ENCODE measurements around the gene CYB5R2. TPM values are rescaled to one million over a fixed set of nuclear protein-coding genes. Genes with fewer than 3 reads are reported as not detected.

The CYB5R2 gene
- total and polyA plus RNA-seq, 9 donors = 11.8 to 32.0 (median 20.7) TPM

DNA sequence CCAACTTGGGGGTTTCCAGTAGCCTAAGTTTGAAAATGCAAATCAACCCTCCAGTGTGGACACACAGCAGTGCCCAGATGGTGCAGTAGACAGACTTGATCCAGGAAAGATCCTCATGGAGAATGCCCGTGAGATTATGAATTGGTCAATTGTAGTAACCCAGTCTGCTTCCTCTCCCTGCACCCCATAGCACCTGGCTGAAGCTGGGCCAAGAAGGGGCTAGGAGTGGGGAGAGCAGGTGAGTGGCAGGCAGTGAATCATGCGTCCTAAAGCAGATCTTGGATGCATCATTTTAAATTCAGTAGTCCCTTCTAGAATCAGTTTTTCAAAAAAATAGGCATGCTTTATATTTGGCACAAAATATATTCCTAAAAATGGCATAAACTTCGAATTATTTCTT is 52.2 kb downstream of the CYB5R2 start:
- 79 to 86% (median 80%) methylated on average over 3 of the region's 3 CpGs for WGBS, 3 donors
- H3K27me3 ChIP-seq = no peaks in the 10 kb centered on the region
- TF ChIP-seq POLR2A (IDR thresholded peaks at IDR 0.05) (no peak), CTCF (IDR thresholded peaks at IDR 0.05) (no peak), EP300 (IDR thresholded peaks at IDR 0.05) (no peak)
- no peaks in the 10 kb centered on the region for H3K4me1 ChIP-seq (ENCODE audit: insufficient read depth)
- no peaks in the 10 kb centered on the region for H3K36me3 ChIP-seq
- H3K9me3 ChIP-seq = no peaks in the 10 kb centered on the region
- H3K4me3 ChIP-seq = no peak overlapping the region
- no peak for DNase-seq
- H3K27ac ChIP-seq = no peak overlapping the region
- intact Hi-C loops (cut with DNase I) = no loop called here

DNA sequence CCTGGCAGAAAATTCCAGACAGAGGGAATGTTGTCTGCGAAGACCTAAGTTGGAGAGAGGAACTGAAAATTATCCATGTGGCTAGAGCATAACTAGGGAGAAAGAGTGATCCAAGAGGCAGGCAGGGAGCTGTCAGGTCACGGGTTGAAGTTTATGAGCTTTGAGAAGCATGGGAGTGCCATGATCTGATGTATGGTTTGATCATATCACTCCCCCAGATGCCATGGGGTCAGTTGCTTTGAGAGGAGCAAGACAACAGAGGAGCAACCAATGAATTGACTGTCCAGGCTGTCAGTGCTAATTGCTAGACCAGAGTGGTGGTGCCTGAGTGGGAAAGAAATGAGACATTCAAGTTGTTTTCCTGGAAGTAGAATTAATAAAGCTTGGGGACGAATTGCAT is 54.0 kb downstream of the CYB5R2 start:
- Histone ChIP-seq H3K4me1 (ENCODE audit: insufficient read depth) (no peaks in the 10 kb centered on the region), H3K27me3 (no peaks in the 10 kb centered on the region), H3K9me3 (no peaks in the 10 kb centered on the region), H3K4me3 (no peak overlapping the region), H3K27ac (no peak overlapping the region), H3K36me3 (no peaks in the 10 kb centered on the region)
- DNase-seq = no peak
- TF ChIP-seq POLR2A (IDR thresholded peaks at IDR 0.05) (no peak), CTCF (IDR thresholded peaks at IDR 0.05) (no peak), EP300 (IDR thresholded peaks at IDR 0.05) (no peak)
- WGBS, 3 donors = 86 to 90% (median 88%) methylated on average over 3 of the region's 3 CpGs
- intact Hi-C loops (cut with DNase I) = no loop called here

DNA sequence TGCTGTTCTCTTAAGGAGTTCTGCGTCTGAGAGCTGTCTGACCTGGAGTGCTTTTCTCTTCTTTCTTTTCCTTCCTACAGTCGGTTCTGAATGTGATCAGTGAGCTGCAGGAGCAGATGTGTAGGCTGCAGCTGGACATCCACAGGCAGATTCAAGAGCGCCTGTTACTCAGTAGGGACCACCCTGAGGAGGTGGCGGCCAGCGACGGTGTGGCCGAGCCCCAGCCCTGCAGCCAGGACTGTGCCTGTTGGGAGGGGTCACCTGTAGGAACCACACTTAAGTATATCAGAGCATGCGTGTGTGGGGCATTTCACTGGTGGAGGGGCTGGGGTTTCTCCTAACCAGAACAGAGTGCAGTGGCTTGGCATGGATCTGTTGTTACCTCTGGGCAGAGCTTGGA is 56.3 kb downstream of the CYB5R2 start:
- no peak for TF ChIP-seq CTCF (IDR thresholded peaks at IDR 0.05)
- no peak for TF ChIP-seq POLR2A (IDR thresholded peaks at IDR 0.05)
- TF ChIP-seq EP300 (IDR thresholded peaks at IDR 0.05) = no peak
- Histone ChIP-seq H3K4me1 (ENCODE audit: insufficient read depth) (peaks cover 2% of the 10 kb centered on the region), H3K4me3 (no peak overlapping the region), H3K27ac (no peak overlapping the region), H3K27me3 (no peaks in the 10 kb centered on the region), H3K36me3 (no peaks in the 10 kb centered on the region), H3K9me3 (no peaks in the 10 kb centered on the region)
- intact Hi-C loops (cut with DNase I) = no loop called here
- WGBS, 3 donors = 92 to 94% (median 92%) methylated on average over 8 of the region's 8 CpGs
- DNase-seq = no peak

Other genes with a start within 250 kb of the CYB5R2 start
- gene OLFML1, start 188.0 kb downstream of the CYB5R2 start, total RNA-seq = 10 to 100 TPM; 16.3 to 52.2 (median 38.8) TPM
- 100 to 1,000 TPM in 1 of 2 donors, 10 to 100 TPM in 1; 32.8 to 114 TPM for gene OLFML1, start 188.0 kb downstream of the CYB5R2 start, polyA plus RNA-seq
- gene PPFIBP2, start 159.5 kb downstream of the CYB5R2 start, total RNA-seq = 10 to 100 TPM; 18.0 to 32.7 (median 20.7) TPM
- gene PPFIBP2, start 159.5 kb downstream of the CYB5R2 start, polyA plus RNA-seq = 10 to 100 TPM in 1 of 2 donors, 1 to 10 TPM in 1; 9.6 to 36.2 TPM
- under 1 TPM in 2 of 7 donors, not detected in 5; 0.23 to 0.89 TPM for gene OVCH2, start 33.0 kb upstream of the CYB5R2 start, total RNA-seq
- gene OVCH2, start 33.0 kb upstream of the CYB5R2 start, polyA plus RNA-seq = not detected
- 1 to 10 TPM in 1 of 7 donors, under 1 TPM in 1, not detected in 5; 0.22 to 1.6 TPM for gene OR5P2, start 123.4 kb upstream of the CYB5R2 start, total RNA-seq
- gene OR5P2, start 123.4 kb upstream of the CYB5R2 start, polyA plus RNA-seq = not detected
- gene OR5P3, start 157.3 kb upstream of the CYB5R2 start, total RNA-seq = 1 to 10 TPM in 1 of 7 donors, under 1 TPM in 1, not detected in 5; 0.27 to 1.7 TPM
- gene OR5P3, start 157.3 kb upstream of the CYB5R2 start, polyA plus RNA-seq = not detected